ENCODE measurements around the gene ADAM19.

Gene ADAM19

DNA sequence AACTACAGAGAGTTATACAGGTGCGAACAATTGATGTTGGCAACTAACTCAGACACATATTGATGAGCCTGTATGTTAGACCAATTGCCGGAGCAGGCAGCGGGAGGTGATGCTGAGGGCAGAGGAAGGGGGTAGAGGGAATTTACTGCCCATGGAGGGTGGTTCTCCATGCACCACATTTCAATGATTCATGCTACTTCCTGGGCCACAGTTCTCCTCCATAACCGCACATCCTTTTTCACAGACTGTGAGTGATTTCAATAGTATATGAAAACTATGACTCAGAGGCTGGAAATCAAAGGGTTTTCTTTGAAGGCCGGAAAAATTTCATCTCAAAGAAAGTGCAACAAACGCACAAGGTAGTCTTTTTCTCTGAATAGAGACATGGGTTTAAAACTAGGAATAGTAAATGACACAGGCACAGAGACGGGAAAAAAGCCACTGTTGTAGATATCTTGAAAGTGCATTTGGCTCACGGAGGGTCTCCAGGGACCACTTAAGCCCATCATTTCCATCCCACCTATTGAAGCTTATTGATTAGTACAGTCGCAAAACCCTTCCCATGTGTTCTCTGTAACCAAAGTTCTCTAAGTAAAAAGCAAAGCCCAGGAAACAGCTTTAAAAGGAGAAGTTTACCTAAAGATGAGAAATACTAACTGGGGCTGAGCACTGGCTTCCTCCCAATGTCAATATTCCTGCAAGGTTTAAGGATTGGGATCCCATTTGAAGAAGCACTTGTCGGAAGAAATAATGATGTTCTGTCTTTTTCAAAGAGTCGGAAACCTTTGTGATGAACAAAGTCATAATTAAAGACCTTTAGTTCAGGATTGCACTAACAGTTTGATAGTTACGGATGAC is 28.0 kb upstream of the ADAM19 start:
- Mint-ChIP-seq H3K4me1 (peaks cover 90% of the 10 kb centered on the region), H3K27me3 (peaks cover 3% of the 10 kb centered on the region), H3K27ac (peak overlapping the region; percentile 90), H3K36me3 (ENCODE audit: low read depth) (no peaks in the 10 kb centered on the region), H3K4me3 (peak overlapping the region; percentile 39), H3K9me3 (peaks cover 11% of the 10 kb centered on the region)
- DNase-seq (peak; percentile 49), ATAC-seq (peak; percentile 57)

DNA sequence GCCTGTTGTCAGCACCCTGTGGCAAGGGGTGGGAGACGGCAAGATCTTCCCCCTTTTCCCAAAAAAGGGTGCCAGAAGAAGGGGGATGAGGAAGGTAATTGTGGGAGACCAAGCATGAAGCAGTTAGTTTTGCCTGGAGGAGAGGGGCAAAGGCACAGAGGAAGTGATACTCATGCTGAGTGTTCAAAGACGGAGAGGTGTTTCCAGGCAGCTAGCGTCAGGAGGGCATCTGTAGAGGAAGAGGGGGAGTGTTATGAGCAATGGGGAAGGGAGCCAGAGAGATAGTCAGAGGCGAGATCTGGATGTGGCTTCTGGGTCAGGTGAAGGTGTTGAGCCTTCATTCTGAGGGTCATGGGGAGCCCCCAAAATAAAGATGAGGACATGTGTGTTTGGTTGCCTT is 26.9 kb upstream of the ADAM19 start:
- peak overlapping the region; percentile 90 for H3K27ac Mint-ChIP-seq
- DNase-seq (peak; percentile 44), ATAC-seq (peak; percentile 67)
- peak overlapping the region; percentile 9 for H3K4me3 Mint-ChIP-seq
- no peaks in the 10 kb centered on the region for H3K27me3 Mint-ChIP-seq
- H3K9me3 Mint-ChIP-seq = peaks cover 13% of the 10 kb centered on the region
- no peaks in the 10 kb centered on the region for H3K36me3 Mint-ChIP-seq (ENCODE audit: low read depth)
- H3K4me1 Mint-ChIP-seq = peaks cover 90% of the 10 kb centered on the region

DNA sequence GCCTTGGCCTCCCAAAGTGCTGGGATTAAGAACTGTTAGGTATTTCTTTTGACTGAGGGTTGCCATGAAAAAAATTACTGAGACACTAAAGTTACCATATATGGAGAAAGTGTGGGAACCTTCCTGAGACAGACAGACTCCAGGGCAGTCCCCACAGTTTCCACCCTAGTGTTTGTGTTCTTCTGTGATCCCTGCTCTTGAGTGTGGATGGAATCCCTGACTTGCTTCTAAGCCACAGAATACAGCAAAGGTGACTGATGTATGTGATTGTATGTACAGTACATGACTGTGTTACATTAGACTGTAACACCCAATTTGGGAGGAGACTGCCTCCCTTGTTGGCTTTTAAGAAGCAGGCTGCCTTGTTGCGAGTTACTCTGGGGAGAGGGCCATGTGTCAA is 24.7 kb upstream of the ADAM19 start:
- Mint-ChIP-seq H3K27me3 (no peaks in the 10 kb centered on the region), H3K36me3 (ENCODE audit: low read depth) (peaks cover 6% of the 10 kb centered on the region), H3K27ac (peak overlapping the region; percentile 80), H3K4me3 (no peak overlapping the region), H3K4me1 (peaks cover 95% of the 10 kb centered on the region), H3K9me3 (peaks cover 20% of the 10 kb centered on the region)
- ATAC-seq (peak; percentile 25), DNase-seq (no peak)

DNA sequence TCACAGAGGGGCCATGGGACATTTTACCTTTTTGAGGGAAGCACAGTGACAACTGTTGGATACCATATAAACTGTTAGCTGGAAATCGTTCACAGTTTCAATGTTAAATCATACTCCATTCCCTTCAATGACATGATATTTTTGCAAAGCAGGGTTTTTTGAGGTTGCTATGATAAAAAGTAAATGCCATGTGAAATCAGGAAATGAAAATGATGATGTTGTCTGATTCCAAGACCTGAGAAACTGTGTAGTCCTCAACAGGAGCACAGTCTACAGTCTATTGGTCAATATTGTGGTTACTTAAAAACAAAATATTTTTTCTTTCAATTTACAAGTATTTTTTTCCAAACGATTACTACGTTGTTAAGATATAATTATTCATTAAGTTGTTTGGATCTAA is 24.0 kb upstream of the ADAM19 start:
- H3K27ac Mint-ChIP-seq = peak overlapping the region; percentile 86
- peaks cover 98% of the 10 kb centered on the region for H3K4me1 Mint-ChIP-seq
- peaks cover 6% of the 10 kb centered on the region for H3K36me3 Mint-ChIP-seq (ENCODE audit: low read depth)
- H3K9me3 Mint-ChIP-seq = peaks cover 20% of the 10 kb centered on the region
- DNase-seq = no peak
- ATAC-seq = no peak
- no peaks in the 10 kb centered on the region for H3K27me3 Mint-ChIP-seq
- H3K4me3 Mint-ChIP-seq = peak overlapping the region; percentile 17

DNA sequence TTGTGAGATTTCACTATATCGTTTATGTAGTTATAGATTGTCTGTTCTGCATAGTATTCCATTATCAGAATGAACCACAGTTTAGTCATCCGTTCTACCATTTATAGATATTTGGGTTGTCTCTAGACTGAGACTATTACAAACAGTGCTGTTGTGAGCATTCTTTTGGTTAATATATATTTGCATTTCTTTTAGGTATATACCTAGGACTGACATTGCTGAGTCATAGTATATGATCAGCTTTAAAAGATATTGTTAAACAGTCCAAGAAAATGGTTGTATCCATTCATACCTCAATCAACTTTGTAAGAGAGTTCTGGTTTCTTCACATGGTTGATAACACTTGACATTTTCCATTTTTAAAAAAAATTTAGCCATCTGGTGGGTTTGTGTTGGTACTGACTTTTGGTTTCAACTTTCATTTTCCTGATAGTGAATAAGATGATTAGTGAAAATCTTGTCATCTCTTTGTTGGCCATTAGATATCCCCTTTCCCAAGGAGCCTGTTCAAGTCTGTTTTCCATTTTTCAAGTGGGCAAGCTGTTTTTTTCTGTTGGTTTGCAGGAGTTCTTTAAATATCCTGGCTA is 22.9 kb upstream of the ADAM19 start:
- Mint-ChIP-seq H3K36me3 (ENCODE audit: low read depth) (peaks cover 6% of the 10 kb centered on the region), H3K4me3 (peak overlapping the region; percentile 38), H3K9me3 (peaks cover 20% of the 10 kb centered on the region), H3K4me1 (peaks cover 98% of the 10 kb centered on the region), H3K27ac (peak overlapping the region; percentile 86), H3K27me3 (peaks cover 2% of the 10 kb centered on the region)
- DNase-seq (no peak), ATAC-seq (no peak)

DNA sequence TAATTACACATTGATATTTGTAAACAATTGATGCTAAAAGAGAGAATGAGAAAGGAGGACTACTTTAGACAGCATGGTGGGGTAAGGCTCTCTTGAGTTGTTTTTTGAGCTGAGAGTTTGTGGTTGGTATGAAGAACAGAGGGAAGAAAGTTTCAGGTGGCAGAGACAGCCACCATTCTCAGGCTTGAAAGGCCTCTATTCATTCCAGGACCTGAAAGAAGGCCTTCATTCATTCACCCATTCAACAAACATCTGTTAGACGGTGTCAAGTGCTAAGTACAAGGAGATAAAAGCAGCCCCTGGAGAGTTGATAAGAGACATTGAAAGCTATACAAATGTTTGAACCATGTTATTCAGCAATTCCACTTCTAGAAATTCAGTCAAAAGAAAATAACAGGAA is 21.7 kb upstream of the ADAM19 start:
- no peak overlapping the region for H3K4me3 Mint-ChIP-seq
- peaks cover 6% of the 10 kb centered on the region for H3K36me3 Mint-ChIP-seq (ENCODE audit: low read depth)
- peaks cover 98% of the 10 kb centered on the region for H3K4me1 Mint-ChIP-seq
- H3K27ac Mint-ChIP-seq = peak overlapping the region; percentile 77
- no peak for DNase-seq
- peaks cover 4% of the 10 kb centered on the region for H3K27me3 Mint-ChIP-seq
- no peak for ATAC-seq
- H3K9me3 Mint-ChIP-seq = peaks cover 20% of the 10 kb centered on the region

DNA sequence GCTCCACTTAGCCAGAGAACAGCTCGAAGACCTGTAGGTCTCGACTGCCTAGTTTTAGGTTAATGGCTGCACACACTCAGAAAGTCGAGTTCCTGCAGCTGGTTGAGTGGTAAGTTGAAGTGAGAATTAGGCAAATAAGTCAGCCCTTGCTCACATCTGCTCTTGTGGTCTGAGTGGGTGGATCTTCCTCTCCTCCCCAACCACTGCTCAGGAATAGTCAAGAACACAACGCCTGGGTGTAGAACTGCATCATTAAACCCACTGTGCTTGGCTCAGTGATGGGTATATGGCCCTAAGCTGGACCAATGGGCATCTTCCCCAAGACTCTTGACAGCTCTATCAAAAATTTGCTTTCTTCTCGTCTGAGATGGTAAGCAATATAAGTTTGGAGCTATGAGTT is 20.9 kb upstream of the ADAM19 start:
- H3K9me3 Mint-ChIP-seq = peaks cover 26% of the 10 kb centered on the region
- H3K27ac Mint-ChIP-seq = peak overlapping the region; percentile 77
- peak; percentile 46 for DNase-seq
- H3K4me3 Mint-ChIP-seq = no peak overlapping the region
- peaks cover 11% of the 10 kb centered on the region for H3K27me3 Mint-ChIP-seq
- H3K4me1 Mint-ChIP-seq = peaks cover 98% of the 10 kb centered on the region
- ATAC-seq = peak; percentile 78
- peaks cover 10% of the 10 kb centered on the region for H3K36me3 Mint-ChIP-seq (ENCODE audit: low read depth)

DNA sequence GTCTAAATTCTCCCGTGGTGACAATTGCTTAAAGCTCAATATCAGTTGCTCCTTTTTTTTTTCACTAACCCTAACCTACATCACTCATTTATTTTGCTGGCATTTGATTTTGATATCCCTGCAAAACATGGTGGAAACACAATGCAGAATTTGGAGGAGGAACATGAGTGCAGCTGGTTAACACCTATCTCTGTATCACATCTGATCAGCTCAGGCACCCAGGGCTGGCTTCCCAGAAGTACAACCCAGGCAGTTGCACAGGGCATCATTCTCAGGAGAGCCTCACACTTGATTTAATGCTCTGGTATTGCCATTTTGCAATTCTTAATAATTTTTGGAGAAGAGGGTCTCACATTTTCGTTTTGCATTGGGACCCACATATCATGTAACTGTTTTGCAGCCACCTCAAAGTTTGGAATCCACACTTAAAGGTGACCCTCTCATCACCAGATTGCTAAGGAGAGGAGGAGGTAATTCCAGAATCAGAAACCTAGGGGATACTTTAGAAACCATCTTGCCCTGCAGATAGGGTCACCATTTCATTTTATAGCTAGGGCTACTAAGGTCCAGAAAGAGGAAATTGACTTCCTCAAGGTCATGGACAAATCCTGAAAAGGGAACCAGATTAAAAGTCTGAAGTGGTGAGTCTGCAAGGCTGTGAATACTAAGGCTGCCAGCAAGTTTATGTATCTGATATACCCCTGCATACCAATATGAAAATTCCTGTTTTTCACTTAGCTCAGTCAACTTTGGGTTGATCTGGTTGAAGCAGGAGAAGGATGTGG is 19.3 kb upstream of the ADAM19 start:
- ATAC-seq (no peak), DNase-seq (no peak)

DNA sequence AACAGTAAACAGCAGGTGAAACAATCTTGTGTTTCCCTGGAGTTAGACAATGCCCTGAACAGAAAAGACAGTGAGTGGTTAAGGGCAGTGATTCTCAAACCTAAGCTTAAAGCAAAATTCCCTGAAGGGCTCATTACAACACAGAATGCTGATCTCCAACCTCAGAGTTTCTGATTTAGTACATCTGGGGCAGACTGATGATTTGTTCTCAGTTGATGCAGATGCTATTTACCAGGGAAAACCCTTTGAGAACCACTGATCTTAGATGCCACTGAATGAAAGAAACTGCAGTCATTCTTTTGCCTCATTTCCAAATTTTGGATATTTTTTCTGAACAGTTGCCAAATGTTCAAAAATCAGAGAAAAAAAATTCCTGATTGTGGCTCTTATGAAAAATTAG is 18.7 kb upstream of the ADAM19 start:
- H3K4me1 Mint-ChIP-seq = peaks cover 77% of the 10 kb centered on the region
- peaks cover 11% of the 10 kb centered on the region for H3K27me3 Mint-ChIP-seq
- peaks cover 24% of the 10 kb centered on the region for H3K9me3 Mint-ChIP-seq
- peak overlapping the region; percentile 49 for H3K27ac Mint-ChIP-seq
- H3K4me3 Mint-ChIP-seq = peak overlapping the region; percentile 25
- H3K36me3 Mint-ChIP-seq (ENCODE audit: low read depth) = peaks cover 10% of the 10 kb centered on the region
- no peak for DNase-seq
- ATAC-seq = peak; percentile 72

More for the DNA sequence above, 19.3 kb upstream of the ADAM19 start:
- Mint-ChIP-seq H3K4me3 (peak overlapping the region; percentile 3), H3K9me3 (peaks cover 26% of the 10 kb centered on the region), H3K4me1 (peaks cover 83% of the 10 kb centered on the region), H3K36me3 (ENCODE audit: low read depth) (peaks cover 10% of the 10 kb centered on the region), H3K27ac (peak overlapping the region; percentile 49), H3K27me3 (peaks cover 11% of the 10 kb centered on the region)

DNA sequence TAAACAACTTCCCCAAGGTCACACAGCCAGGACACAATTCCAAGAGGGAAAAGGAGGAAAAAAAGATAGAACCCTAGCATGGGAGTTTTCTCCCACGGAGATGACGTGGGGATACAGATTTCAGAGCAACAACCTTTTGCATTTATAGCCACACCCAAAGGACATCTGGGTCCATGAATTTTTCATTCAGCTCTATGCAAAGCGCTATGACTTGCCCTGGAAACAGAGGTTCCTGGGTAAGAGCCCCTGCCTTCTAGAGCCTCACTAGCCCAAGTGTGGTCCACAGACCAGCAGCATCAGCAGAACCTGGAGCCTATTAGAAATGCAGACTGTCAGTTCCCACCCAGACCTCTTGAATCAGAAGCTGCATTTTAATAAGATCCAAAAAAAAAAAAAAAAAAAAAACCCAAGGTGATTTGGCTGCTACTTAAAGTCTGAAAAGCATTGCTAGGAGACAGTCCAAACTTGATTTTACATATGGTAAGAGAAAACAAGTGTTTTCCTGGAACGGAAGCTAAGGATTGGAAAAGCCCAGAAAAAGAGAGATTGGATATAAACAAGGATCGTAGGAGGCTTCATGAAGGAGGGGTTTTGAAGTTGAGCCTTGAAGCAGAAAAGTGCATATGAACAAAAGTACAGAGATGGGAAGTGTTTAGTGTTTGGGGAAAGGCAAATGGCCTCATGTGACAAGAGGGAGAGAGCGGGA is 17.6 kb upstream of the ADAM19 start:
- Mint-ChIP-seq H3K36me3 (ENCODE audit: low read depth) (peaks cover 10% of the 10 kb centered on the region), H3K4me1 (peaks cover 67% of the 10 kb centered on the region), H3K27ac (peak overlapping the region; percentile 77), H3K4me3 (peak overlapping the region; percentile 24), H3K27me3 (peaks cover 11% of the 10 kb centered on the region), H3K9me3 (peaks cover 15% of the 10 kb centered on the region)
- ATAC-seq = no peak
- DNase-seq = no peak

DNA sequence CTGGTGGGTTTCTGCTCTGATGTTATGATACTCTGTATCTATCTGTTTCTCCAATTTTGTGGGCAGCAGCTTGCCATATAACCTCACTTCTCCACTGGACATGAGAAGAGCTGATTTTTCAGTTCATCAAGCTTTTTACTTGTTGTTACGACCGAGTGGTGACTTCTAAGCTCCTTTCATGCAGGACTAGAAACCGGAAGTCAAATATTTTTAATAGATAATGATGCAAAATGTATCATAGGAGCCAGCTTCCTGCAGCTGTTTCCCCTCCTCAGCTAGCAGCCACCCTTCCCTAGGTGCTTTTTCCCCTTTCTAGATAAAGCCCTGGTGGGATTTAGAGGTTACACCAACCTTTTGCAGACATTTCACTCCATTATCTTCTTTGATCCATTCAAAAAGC is 17.0 kb upstream of the ADAM19 start:
- H3K36me3 Mint-ChIP-seq (ENCODE audit: low read depth) = peaks cover 10% of the 10 kb centered on the region
- ATAC-seq (no peak), DNase-seq (no peak)
- H3K4me3 Mint-ChIP-seq = peak overlapping the region; percentile 27
- peaks cover 11% of the 10 kb centered on the region for H3K27me3 Mint-ChIP-seq
- peaks cover 13% of the 10 kb centered on the region for H3K9me3 Mint-ChIP-seq
- H3K27ac Mint-ChIP-seq = peak overlapping the region; percentile 77
- peaks cover 61% of the 10 kb centered on the region for H3K4me1 Mint-ChIP-seq

DNA sequence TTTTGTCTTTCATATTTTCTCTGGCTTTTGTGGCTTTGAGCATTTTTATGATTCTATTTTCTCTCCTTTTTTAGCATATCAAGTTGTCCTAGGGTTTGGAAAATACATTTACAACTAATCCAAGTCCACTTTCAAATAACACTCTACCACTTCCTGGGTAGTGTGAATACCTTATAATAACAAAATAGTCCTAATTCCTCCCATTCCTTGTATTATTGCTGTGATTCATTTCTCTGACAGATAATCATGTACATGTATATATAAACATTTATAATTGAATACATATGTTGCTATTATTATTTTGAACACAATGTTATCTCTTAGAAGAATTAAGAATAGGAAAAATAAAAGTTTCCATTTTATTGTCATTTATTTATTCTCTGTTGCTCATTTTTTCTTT is 14.9 kb upstream of the ADAM19 start:
- Mint-ChIP-seq H3K4me3 (no peak overlapping the region), H3K36me3 (ENCODE audit: low read depth) (peaks cover 5% of the 10 kb centered on the region), H3K27me3 (peaks cover 11% of the 10 kb centered on the region), H3K9me3 (peaks cover 6% of the 10 kb centered on the region), H3K4me1 (peaks cover 40% of the 10 kb centered on the region), H3K27ac (no peak overlapping the region)
- no peak for DNase-seq
- ATAC-seq = no peak

DNA sequence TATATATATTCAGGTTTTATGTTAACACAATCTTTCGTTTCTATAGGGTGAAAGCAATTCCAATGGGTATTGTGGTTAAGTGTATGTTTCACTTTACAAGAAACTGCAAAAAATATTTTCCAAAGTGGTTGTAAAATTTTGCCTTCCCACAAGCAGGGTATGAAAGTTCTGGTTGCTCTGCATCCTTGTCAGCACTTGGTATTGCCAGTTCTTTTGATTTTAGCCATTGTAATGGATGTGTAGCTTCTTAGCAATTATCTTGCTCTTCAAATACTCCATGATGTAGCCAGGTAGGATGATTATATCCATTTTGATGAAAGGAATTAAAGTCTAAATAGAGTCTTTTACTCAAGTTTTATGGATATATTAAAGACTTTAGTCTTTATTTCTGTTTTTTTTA is 9.1 kb upstream of the ADAM19 start:
- Mint-ChIP-seq H3K27ac (no peak overlapping the region), H3K4me3 (no peak overlapping the region)

More for the DNA sequence above, 9.1 kb upstream of the ADAM19 start:
- DNase-seq = no peak
- peaks cover 33% of the 10 kb centered on the region for H3K4me1 Mint-ChIP-seq
- no peaks in the 10 kb centered on the region for H3K36me3 Mint-ChIP-seq (ENCODE audit: low read depth)
- ATAC-seq = no peak
- H3K27me3 Mint-ChIP-seq = no peaks in the 10 kb centered on the region
- peaks cover 11% of the 10 kb centered on the region for H3K9me3 Mint-ChIP-seq
